ENCODE results near the gene TRIP13.

The TRIP13 gene

GRCh38 chr5:923281-923873 is 30.7 kb downstream of the TRIP13 start (continued):
- TF ChIP-seq TSHZ1 (tag by site-specific recombination; IDR thresholded peaks at IDR 0.05; ENCODE audit: borderline replicate concordance): no peak
- TF ChIP-seq ZNF639 (tag by site-specific recombination; IDR thresholded peaks at IDR 0.05): no peak
- TF ChIP-seq ZNF2 (tag by site-specific recombination; IDR thresholded peaks at IDR 0.05): peak; percentile 83; the same call in 1 of the 2 replicates
- no peak for TF ChIP-seq KLF10 (tag by site-specific recombination; IDR thresholded peaks at IDR 0.05)
- TF ChIP-seq ZNF654 (tag by site-specific recombination; IDR thresholded peaks at IDR 0.05; ENCODE audit: low read depth): peak; percentile 89
- TF ChIP-seq ZNF514 (tag by site-specific recombination; IDR thresholded peaks at IDR 0.05): no peak
- no peak for TF ChIP-seq ZNF830 (tag by site-specific recombination; IDR thresholded peaks at IDR 0.05; ENCODE audit: low read depth)
- no peak for TF ChIP-seq ZNF777 (tag by site-specific recombination; IDR thresholded peaks at IDR 0.05; ENCODE audit: borderline replicate concordance)
- no peak for TF ChIP-seq ZBTB11 (tag by site-specific recombination; conservative IDR thresholded peaks at IDR 0.05; ENCODE audit: low read depth)
- no peak for TF ChIP-seq ZNF366 (tag by site-specific recombination; conservative IDR thresholded peaks at IDR 0.05)
- no peak for TF ChIP-seq KLF9 (tag by site-specific recombination; IDR thresholded peaks at IDR 0.05; ENCODE audit: low read depth)
- TF ChIP-seq ZNF146 (tag by site-specific recombination; IDR thresholded peaks at IDR 0.05): 0 out of 2 replicates have a peak, but pooled peaks have one; percentile 4
- no peak for TF ChIP-seq ZNF174 (tag by site-specific recombination; IDR thresholded peaks at IDR 0.05)
- no peak for TF ChIP-seq ZNF18 (tag by site-specific recombination; IDR thresholded peaks at IDR 0.05)
- no peak for TF ChIP-seq ZNF416 (tag by site-specific recombination; IDR thresholded peaks at IDR 0.05)
- TF ChIP-seq ZNF133 (tag by site-specific recombination; IDR thresholded peaks at IDR 0.05): no peak
- TF ChIP-seq KLF8 (tag by site-specific recombination; IDR thresholded peaks at IDR 0.05): no peak
- TF ChIP-seq ZEB2 (tag by site-specific recombination; IDR thresholded peaks at IDR 0.05): peak; percentile 43; the same call in 1 of the 2 replicates
- no peak for TF ChIP-seq ZNF707 (tag by site-specific recombination; IDR thresholded peaks at IDR 0.05)
- TF ChIP-seq ZNF600 (tag by site-specific recombination; IDR thresholded peaks at IDR 0.05): peak; percentile 50; the same call in 1 of the 2 replicates
- TF ChIP-seq PATZ1 (tag by site-specific recombination; IDR thresholded peaks at IDR 0.05): 0 out of 2 replicates have a peak, but pooled peaks have one; percentile 16

Data from HEK293 (cell line).